Skin epidermis (tissue), 12 donors: ENCODE measurements around the gene ZDHHC12.
"Not testable (repeated sequence)": the region's sequence is repeated elsewhere in the genome, so short reads cannot be mapped to it uniquely, and the experiment has no call there.

Source experiments
- H3K27ac ChIP-seq, 21 experiments: fragments of 200-600 bp; sonication (generic) in 11 of 21; one replicate each; pipeline ENCODE4 v1.5.0; 2020; ENCODE audit warnings: mild to moderate bottlenecking in 3 of 21, inconsistent platforms in 2 of 21, moderate library complexity in 2 of 21
- H3K4me3 ChIP-seq, 7 experiments: fragments of 200-600 bp; sonication (generic) in 2 of 7; one replicate each; pipeline ENCODE4 v1.5.0; 2020; ENCODE audit warnings: inconsistent platforms in 2 of 7, mild to moderate bottlenecking in 2 of 7, moderate library complexity in 1 of 7

The ZDHHC12 gene

GRCh38 chr9:128713941-128714573 lies 9.9 kb downstream of the ZDHHC12 start:
- H3K27ac ChIP-seq, result no peak overlapping the region
- H3K4me3 ChIP-seq, result no peak overlapping the region

DNA sequence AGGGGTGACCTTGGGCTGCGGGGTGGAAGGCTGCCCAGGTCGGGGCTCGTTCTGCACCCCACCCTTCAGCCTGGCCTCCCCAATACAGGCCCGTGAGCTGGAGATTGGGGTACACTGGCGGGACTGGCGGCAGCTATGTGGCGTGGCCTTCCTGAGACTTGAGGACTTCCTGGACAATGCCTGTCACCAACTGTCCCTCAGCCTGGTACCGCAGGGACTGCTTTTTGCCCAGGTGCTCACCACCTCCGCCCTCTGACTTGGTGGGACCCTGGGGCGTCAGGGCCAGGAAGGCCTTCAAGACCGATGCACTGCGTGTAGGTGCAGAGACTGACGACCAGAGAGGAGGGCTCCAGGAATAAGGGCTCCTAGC lies 10.5 kb downstream of the ZDHHC12 start:
- no peak overlapping the region for H3K4me3 ChIP-seq
- no peak overlapping the region for H3K27ac ChIP-seq

DNA sequence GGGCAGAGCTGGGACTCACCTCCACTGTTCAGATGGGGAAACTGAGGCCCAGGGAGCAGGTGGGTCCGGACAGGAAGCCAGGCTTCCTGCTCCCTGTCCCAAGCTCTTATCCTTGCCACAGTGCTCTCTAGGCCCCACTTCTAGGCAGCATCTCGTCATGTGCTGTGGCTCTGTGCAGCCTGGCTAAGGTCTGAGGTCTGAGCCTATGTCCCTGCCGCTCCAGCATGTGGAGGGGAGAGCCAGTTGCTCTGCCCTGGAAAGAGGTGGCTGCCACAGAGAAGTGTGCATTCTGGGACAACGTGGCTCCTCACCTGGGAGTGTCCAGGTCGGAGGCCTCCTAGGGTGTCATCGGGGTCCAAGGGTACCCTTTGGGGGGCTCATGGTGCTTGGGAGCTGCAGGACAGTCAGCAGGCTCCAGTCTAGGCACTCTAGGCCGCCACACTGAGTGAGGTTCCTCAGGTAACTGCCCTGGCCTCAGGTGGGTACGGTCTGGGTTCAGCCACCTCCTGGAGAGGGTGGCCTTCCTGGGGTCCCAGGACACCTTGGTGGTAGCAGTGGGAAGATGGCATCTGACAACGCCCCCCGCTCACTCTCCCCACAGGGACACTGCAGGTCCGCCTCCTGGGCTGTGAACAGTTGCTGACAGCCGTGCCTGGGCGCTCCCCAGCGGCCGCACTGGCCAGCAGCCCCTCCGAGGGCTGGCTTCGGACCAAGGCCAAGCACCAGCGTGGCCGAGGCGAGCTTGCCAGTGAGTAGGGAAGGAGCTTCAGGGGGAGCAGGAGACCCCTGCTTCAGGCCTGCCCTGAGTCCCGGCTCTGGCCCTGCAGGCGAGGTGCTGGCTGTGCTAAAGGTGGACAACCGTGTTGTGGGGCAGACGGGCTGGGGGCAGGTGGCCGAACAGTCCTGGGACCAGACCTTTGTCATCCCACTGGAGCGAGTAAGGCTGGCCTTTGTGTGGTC lies 11.2 kb downstream of the ZDHHC12 start:
- H3K4me3 ChIP-seq, result no peak overlapping the region
- H3K27ac ChIP-seq, result no peak overlapping the region

DNA sequence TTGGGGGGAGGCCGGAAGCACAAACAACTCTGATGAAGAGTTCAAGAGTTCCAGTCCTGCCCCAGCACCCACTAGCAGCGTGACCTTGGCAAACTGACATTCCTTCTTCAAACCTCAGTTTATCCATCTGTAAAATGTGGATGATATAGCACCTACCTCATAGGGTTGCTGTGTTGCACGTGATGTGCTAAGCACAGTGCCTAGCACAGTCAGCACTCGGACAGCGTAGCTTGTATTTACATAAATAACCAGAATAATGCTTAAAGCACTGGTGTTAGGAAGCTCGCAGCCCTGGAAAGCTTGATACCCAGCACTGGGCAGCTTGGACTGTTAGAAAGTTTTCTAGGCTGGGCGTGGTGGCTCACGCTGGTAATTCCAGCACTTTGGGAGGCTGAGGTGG lies 16.5 kb downstream of the ZDHHC12 start:
- Histone ChIP-seq H3K27ac (no peak overlapping the region), H3K4me3 (no peak overlapping the region)

DNA sequence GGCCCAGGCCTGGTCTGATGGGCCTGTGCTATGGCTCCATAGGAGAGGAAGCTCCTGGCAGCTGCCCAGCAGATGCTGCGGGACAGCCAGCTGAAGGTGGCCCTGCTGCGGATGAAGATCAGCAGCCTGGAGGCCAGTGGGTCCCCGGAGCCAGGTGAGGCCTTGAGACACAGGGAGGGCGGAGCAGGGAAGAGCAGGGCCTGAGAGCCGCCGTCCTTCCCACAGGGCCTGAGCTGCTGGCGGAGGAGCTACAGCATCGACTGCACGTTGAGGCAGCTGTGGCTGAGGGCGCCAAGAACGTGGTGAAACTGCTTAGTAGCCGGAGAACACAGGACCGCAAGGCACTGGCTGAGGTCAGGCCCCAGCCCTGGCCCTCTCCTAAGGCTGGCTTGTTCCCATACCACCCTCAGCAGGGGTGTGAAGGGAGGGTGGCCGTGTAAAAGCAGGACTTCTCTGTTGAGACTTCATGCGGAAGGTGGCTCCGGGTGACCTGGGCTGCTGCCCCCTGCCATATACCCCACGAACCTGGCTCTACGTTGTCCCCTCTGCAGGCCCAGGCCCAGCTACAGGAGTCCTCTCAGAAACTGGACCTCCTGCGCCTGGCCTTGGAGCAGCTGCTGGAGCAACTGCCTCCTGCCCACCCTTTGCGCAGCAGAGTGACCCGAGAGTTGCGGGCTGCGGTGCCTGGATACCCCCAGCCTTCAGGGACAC lies 17.1 kb downstream of the ZDHHC12 start:
- no peak overlapping the region for H3K27ac ChIP-seq

DNA sequence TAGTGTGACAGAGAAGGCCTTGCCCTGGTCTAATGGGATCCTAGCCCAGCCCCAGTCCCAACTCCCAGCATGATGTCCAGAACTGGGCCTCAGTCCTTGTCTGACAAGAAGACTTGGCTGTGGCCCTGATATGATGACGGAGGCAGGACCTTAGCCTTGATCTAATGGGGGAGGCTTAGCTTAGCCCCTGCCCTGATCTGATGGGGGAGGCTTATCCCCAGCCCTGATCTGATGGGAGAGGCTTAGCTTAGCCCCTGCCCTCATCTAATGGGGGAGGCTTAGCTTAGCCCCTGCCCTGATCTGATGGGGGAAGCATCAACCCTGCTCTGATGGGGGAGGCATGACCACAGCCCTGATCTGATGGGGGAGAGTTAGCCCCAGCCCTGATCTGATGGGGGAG lies 17.9 kb downstream of the ZDHHC12 start:
- no peak overlapping the region for H3K4me3 ChIP-seq
- H3K27ac ChIP-seq, result no peak overlapping the region

More for the DNA sequence above, 17.1 kb downstream of the ZDHHC12 start:
- no peak overlapping the region for H3K4me3 ChIP-seq

GRCh38 chr9:128705051-128705965 lies 18.6 kb downstream of the ZDHHC12 start:
- H3K27ac ChIP-seq, result peak overlapping the region in 1 of 21 experiments; percentile 20

GRCh38 chr9:128704356-128704670 lies 19.6 kb downstream of the ZDHHC12 start:
- H3K27ac ChIP-seq, result peak overlapping the region in 13 of 21 experiments; percentile 31 to 91 (median 80)
- peak overlapping the region in 1 of 7 experiments; percentile 79 for H3K4me3 ChIP-seq

More at GRCh38 chr9:128705051-128705965, 18.6 kb downstream of the ZDHHC12 start:
- no peak overlapping the region for H3K4me3 ChIP-seq

DNA sequence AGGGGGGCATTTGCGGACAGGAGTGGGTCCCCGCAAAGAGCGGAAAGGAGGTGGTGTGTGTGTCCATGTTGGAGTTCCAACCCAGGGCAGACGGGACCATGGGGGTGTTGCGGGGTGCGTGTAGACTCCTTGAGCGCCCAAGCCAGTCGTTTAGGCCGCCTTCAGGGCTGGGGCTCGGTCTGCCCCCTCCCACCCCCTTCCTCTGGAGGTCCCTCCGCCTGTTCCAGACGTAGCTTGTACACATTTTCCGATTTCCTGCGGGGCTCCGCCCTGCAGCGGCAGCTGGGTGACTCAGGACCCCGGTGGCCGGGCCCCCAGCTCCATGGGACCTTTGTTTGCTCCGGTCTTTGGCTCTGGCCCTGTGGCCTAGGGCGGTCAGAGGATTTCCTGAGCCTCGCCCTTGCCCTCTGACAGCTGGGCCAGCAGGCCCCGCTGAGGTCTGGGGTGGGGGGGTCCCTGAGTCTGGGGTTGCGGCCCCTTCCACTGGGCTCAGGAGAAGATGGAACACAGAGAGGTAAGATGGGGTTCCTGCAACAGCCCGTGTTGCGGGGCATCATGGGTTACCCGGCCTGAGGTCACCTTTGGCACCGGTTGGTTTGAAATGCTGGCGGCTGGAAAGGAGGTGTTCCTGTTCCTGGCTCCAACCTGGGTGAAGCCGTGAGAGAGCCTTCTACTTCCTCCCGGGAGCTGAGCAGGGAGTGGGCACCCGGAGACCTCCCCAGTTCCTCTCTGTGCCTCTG lies 20.1 kb downstream of the ZDHHC12 start:
- Histone ChIP-seq H3K4me3 (peak overlapping the region in 6 of 7 experiments; percentile 51 to 79 (median 70)), H3K27ac (peak overlapping the region in 18 of 21 experiments; percentile 18 to 91 (median 78))

GRCh38 chr9:128702949-128703615 lies 20.8 kb downstream of the ZDHHC12 start:
- H3K27ac ChIP-seq, result peak overlapping the region; percentile 18 to 91 (median 78)
- H3K4me3 ChIP-seq, result peak overlapping the region; percentile 51 to 79 (median 63)

GRCh38 chr9:128702445-128702948 lies 21.4 kb downstream of the ZDHHC12 start, which contains the start of gene PKN3:
Gene PKN3 (plus strand): TSS chr9:128702503. CDS start chr9:128702916, 413 bp downstream.
- peak within 1 kb of the TSS; percentile 18 to 91 (median 78) for H3K27ac ChIP-seq
- H3K4me3 ChIP-seq, result peak within 1 kb of the TSS; percentile 51 to 79 (median 63)

GRCh38 chr9:128701227-128701854 lies 22.6 kb downstream of the ZDHHC12 start:
- Histone ChIP-seq H3K27ac (no peak overlapping the region), H3K4me3 (no peak overlapping the region)

- H3K4me3 ChIP-seq, H3K27ac ChIP-seq: not testable (repeated sequence)
These were observed 24.7 kb downstream of the ZDHHC12 start for GRCh38 chr9:128699096-128699795.

DNA sequence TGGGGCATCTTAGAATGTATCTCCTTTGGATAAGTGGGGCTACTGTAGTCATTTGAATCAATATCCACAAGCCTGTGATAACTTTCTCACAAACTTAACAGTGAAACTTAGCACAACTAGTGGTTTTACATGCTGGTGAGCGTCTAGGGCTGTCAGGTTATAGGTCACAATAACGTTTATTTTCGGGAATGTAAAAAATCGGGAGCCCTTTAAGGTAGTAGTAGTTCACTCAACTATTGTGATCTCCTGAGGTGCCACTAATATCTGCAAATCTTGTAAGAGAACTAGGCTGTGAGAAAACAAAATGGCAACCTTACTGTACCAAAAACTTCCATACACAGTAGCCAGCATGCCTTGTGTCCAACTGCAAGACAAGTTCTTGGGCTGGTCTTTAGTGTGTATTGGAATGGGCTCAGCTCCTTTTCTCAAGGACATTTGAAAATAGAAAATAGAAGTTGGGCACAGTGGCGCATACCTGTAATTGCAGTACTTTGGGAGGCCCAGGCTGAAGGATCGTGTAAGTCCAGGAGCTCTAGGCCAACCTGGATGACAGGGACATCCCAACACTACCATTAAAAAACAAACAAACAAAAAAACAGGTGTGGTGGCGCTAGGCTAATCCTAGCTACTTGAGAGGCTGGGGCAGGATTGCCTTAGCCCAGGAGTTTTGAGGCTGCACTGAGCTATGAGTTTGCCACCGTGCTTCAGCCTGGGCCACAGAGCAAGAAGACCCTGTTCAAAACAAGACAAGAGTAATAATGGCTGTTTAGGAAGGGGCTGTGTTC lies 26.8 kb downstream of the ZDHHC12 start:
- Histone ChIP-seq H3K27ac (no peak overlapping the region), H3K4me3 (no peak overlapping the region)

DNA sequence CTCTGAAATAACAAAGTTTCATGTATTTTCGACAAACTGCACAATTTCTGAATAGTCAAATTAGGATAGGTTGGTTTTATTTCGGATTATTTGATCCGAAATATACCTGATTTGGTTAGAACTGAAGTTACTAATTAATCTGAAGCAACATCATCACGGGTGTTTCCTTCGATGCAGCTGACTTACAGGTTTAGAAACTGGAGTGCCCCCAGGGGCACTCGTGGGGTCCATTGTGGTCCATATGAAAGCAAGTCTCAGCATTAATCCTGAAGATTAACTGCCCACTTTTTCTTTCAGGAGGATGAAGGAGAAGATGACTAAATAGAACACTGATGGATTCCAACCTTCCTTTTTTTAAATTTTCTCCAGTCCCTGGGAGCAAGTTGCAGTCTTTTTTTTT lies 29.6 kb downstream of the ZDHHC12 start:
- no peak overlapping the region for H3K27ac ChIP-seq
- H3K4me3 ChIP-seq, result no peak overlapping the region

DNA sequence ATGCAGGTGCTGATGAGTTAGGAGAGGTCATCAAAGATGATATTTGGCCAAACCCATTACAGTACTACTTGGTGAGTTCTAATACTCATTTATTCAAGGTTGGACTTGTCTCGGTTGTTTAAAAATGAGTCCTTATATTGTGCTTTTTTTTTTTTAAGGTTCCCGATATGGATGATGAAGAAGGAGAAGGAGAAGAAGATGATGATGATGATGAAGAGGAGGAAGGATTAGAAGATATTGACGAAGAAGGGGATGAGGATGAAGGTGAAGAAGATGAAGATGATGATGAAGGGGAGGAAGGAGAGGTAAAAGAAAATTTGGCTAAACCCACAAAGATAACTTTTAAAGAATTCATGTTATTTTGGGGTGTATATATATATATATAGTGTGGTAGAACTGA lies 30.2 kb downstream of the ZDHHC12 start:
- not testable (repeated sequence) for H3K4me3 ChIP-seq, H3K27ac ChIP-seq
